ENCODE results near the gene ZWILCH.

- TF ChIP-seq CTCF (IDR thresholded peaks at IDR 0.05) (no peak), POLR2AphosphoS5 (IDR thresholded peaks at IDR 0.05) (no peak), EP300 (IDR thresholded peaks at IDR 0.05) (no peak)
These were observed 19.7 kb downstream of the ZWILCH start for GRCh38 chr15:66524838-66525237.
